ENCODE measurements around the gene OXCT1.

The OXCT1 gene

DNA sequence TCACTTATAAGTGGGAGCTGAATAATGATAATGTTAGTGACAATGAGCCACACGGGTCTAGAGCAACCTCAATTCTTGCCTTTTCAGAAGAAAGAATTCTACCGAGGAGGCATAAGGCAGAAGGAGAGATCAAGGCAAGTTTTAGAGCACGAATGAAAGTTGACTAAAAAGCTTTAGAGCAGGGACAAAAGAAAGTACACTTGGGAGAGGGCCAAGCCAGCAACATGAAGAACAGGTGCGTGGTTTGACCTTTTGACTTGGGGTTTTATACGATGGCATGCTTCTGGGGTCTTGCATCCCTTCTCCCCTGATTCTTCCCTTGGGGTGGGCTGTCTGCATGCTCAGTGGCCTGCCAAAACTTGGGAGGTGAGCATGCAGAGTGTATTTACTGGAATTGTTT lies 12.5 kb upstream of the OXCT1 start:
- Histone ChIP-seq H3K36me3 (ENCODE audit: insufficient read depth, insufficient read length, low read length) (no peaks in the 10 kb centered on the region), H3K27me3 (ENCODE audit: insufficient read depth, insufficient read length) (no peaks in the 10 kb centered on the region), H3K9me3 (ENCODE audit: insufficient read depth, low read length) (peaks cover 10% of the 10 kb centered on the region), H3K9ac (ENCODE audit: insufficient read length, low read depth) (no peak overlapping the region), H3K4me3 (ENCODE audit: insufficient read length, low read depth) (no peak overlapping the region), H3K4me1 (ENCODE audit: insufficient read depth, insufficient read length) (no peaks in the 10 kb centered on the region)
- TF ChIP-seq YY1 (IDR thresholded peaks at IDR 0.05; ENCODE audit: insufficient read depth, insufficient read length) (no peak), SUZ12 (IDR thresholded peaks at IDR 0.05; ENCODE audit: extremely low read depth, insufficient read depth, insufficient read length) (no peak), ZNF274 (IDR thresholded peaks at IDR 0.05; ENCODE audit: low read depth, low read length) (no peak)
- no peak for DNase-seq (ENCODE audit: low read depth, low spot score)

- no peak for DNase-seq (ENCODE audit: low read depth, low spot score)
- Histone ChIP-seq H3K4me3 (ENCODE audit: insufficient read length, low read depth) (no peak overlapping the region), H3K9ac (ENCODE audit: insufficient read length, low read depth) (no peak overlapping the region), H3K4me1 (ENCODE audit: insufficient read depth, insufficient read length) (no peaks in the 10 kb centered on the region), H3K9me3 (ENCODE audit: insufficient read depth, low read length) (no peaks in the 10 kb centered on the region; the same call in none of the 2 replicates), H3K27me3 (ENCODE audit: insufficient read depth, insufficient read length) (no peaks in the 10 kb centered on the region), H3K36me3 (ENCODE audit: insufficient read depth, insufficient read length, low read length) (no peaks in the 10 kb centered on the region)
- no peak for TF ChIP-seq ZNF274 (IDR thresholded peaks at IDR 0.05; ENCODE audit: low read depth, low read length)
- no peak for TF ChIP-seq YY1 (IDR thresholded peaks at IDR 0.05; ENCODE audit: insufficient read depth, insufficient read length)
- TF ChIP-seq SUZ12 (IDR thresholded peaks at IDR 0.05; ENCODE audit: extremely low read depth, insufficient read depth, insufficient read length): no peak
Observed at GRCh38 chr5:41878643-41879478, 8.6 kb upstream of the OXCT1 start.

GRCh38 chr5:41878173-41878572 lies 7.9 kb upstream of the OXCT1 start:
- Histone ChIP-seq H3K36me3 (ENCODE audit: insufficient read depth, insufficient read length, low read length) (no peaks in the 10 kb centered on the region), H3K27me3 (ENCODE audit: insufficient read depth, insufficient read length) (no peaks in the 10 kb centered on the region), H3K4me3 (ENCODE audit: insufficient read length, low read depth) (no peak overlapping the region), H3K9me3 (ENCODE audit: insufficient read depth, low read length) (no peaks in the 10 kb centered on the region; the same call in none of the 2 replicates), H3K9ac (ENCODE audit: insufficient read length, low read depth) (no peak overlapping the region), H3K4me1 (ENCODE audit: insufficient read depth, insufficient read length) (no peaks in the 10 kb centered on the region)
- no peak for DNase-seq (ENCODE audit: low read depth, low spot score)
- no peak for TF ChIP-seq YY1 (IDR thresholded peaks at IDR 0.05; ENCODE audit: insufficient read depth, insufficient read length)

GRCh38 chr5:41877408-41877807 lies 7.2 kb upstream of the OXCT1 start:
- Histone ChIP-seq H3K4me1 (ENCODE audit: insufficient read depth, insufficient read length) (no peaks in the 10 kb centered on the region), H3K9me3 (ENCODE audit: insufficient read depth, low read length) (no peaks in the 10 kb centered on the region; the same call in none of the 2 replicates), H3K36me3 (ENCODE audit: insufficient read depth, insufficient read length, low read length) (no peaks in the 10 kb centered on the region), H3K4me3 (ENCODE audit: insufficient read length, low read depth) (no peak overlapping the region), H3K27me3 (ENCODE audit: insufficient read depth, insufficient read length) (no peaks in the 10 kb centered on the region), H3K9ac (ENCODE audit: insufficient read length, low read depth) (no peak overlapping the region)
- no peak for DNase-seq (ENCODE audit: low read depth, low spot score)
- TF ChIP-seq ZNF274 (IDR thresholded peaks at IDR 0.05; ENCODE audit: low read depth, low read length): no peak
- TF ChIP-seq SUZ12 (IDR thresholded peaks at IDR 0.05; ENCODE audit: extremely low read depth, insufficient read depth, insufficient read length): no peak
- no peak for TF ChIP-seq YY1 (IDR thresholded peaks at IDR 0.05; ENCODE audit: insufficient read depth, insufficient read length)

DNA sequence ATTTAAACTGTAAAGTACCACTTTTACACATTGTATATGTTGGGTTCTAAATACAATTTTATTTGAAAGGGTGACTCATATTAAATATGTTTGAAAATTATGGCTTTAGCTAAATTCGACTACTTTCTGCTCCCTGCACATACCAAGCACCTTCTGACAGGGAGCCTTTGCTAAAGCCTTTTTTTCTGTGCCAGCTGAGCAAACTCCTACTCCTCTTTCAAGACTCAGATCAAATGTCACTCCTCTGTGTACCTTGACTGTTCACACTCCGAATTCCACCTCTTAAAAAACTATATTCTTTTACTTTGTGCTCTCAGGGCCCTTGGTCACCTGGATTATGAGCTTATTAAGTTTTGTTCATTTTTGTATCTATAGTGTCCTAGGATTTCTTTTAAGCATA lies 6.5 kb upstream of the OXCT1 start:
- DNase-seq (ENCODE audit: low read depth, low spot score): no peak
- Histone ChIP-seq H3K36me3 (ENCODE audit: insufficient read depth, insufficient read length, low read length) (no peaks in the 10 kb centered on the region), H3K4me3 (ENCODE audit: insufficient read length, low read depth) (no peak overlapping the region), H3K4me1 (ENCODE audit: insufficient read depth, insufficient read length) (no peaks in the 10 kb centered on the region), H3K9ac (ENCODE audit: insufficient read length, low read depth) (no peak overlapping the region), H3K9me3 (ENCODE audit: insufficient read depth, low read length) (no peaks in the 10 kb centered on the region; the same call in none of the 2 replicates), H3K27me3 (ENCODE audit: insufficient read depth, insufficient read length) (peaks cover 4% of the 10 kb centered on the region)
- TF ChIP-seq YY1 (IDR thresholded peaks at IDR 0.05; ENCODE audit: insufficient read depth, insufficient read length) (no peak), ZNF274 (IDR thresholded peaks at IDR 0.05; ENCODE audit: low read depth, low read length) (no peak)

GRCh38 chr5:41875121-41875520 lies 4.9 kb upstream of the OXCT1 start:
- Histone ChIP-seq H3K4me1 (ENCODE audit: insufficient read depth, insufficient read length) (no peaks in the 10 kb centered on the region), H3K27me3 (ENCODE audit: insufficient read depth, insufficient read length) (peaks cover 14% of the 10 kb centered on the region), H3K9ac (ENCODE audit: insufficient read length, low read depth) (no peak overlapping the region), H3K4me3 (ENCODE audit: insufficient read length, low read depth) (no peak overlapping the region), H3K9me3 (ENCODE audit: insufficient read depth, low read length) (no peaks in the 10 kb centered on the region; the same call in 1 of the 2 replicates), H3K36me3 (ENCODE audit: insufficient read depth, insufficient read length, low read length) (no peaks in the 10 kb centered on the region)
- TF ChIP-seq ZNF274 (IDR thresholded peaks at IDR 0.05; ENCODE audit: low read depth, low read length) (no peak), YY1 (IDR thresholded peaks at IDR 0.05; ENCODE audit: insufficient read depth, insufficient read length) (no peak), SUZ12 (IDR thresholded peaks at IDR 0.05; ENCODE audit: extremely low read depth, insufficient read depth, insufficient read length) (no peak)
- DNase-seq (ENCODE audit: low read depth, low spot score): no peak

DNA sequence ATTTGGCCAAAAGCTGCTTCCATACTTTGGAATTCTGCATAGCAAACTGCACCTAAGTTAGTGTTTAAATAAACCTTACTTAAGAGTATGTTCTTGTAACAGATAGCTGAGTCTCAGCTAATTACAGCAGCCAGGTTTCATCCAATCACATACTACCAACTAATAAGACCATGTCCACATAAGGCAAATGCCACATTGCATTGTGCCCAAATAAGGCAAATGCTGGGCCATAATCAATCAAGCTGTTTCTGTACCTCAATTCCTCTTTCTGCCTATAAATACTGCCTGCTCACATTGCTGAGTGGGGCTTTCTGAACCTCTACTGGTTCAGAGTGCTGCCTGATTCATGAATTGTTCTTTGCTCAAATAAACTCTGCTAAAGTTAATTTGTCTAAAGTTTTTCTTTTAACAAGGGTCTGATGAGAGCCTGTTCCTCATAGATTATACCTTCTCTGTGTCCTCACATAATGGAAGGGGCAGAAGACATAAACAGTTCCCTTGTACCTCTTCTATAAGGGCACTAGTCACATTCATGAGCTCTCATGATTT lies 4.4 kb upstream of the OXCT1 start:
- Histone ChIP-seq H3K27me3 (ENCODE audit: insufficient read depth, insufficient read length) (peaks cover 14% of the 10 kb centered on the region), H3K4me3 (ENCODE audit: insufficient read length, low read depth) (no peak overlapping the region), H3K4me1 (ENCODE audit: insufficient read depth, insufficient read length) (no peaks in the 10 kb centered on the region), H3K36me3 (ENCODE audit: insufficient read depth, insufficient read length, low read length) (no peaks in the 10 kb centered on the region), H3K9ac (ENCODE audit: insufficient read length, low read depth) (no peak overlapping the region), H3K9me3 (ENCODE audit: insufficient read depth, low read length) (no peaks in the 10 kb centered on the region)
- DNase-seq (ENCODE audit: low read depth, low spot score): no peak
- TF ChIP-seq YY1 (IDR thresholded peaks at IDR 0.05; ENCODE audit: insufficient read depth, insufficient read length) (no peak), SUZ12 (IDR thresholded peaks at IDR 0.05; ENCODE audit: extremely low read depth, insufficient read depth, insufficient read length) (no peak), ZNF274 (IDR thresholded peaks at IDR 0.05; ENCODE audit: low read depth, low read length) (no peak)
